Keratinocyte (primary cell): ENCODE measurements around the gene MOB1B.

ENCODE experiments used
- CTCF ChIP-seq, 3 experiments: IDR thresholded peaks in 1 of 3; conservative IDR thresholded peaks in 1 of 3; optimal IDR thresholded peaks in 1 of 3; 2 replicates in 2 of 3; 3 replicates in 1 of 3; pipeline versions ENCODE3 to v1.5.1; 2011; ENCODE audit warnings: low read length in 3 of 3, mild to moderate bottlenecking in 3 of 3, moderate library complexity in 2 of 3, control low read depth in 1 of 3, inconsistent platforms in 1 of 3; ENCODE audit not compliant: insufficient read depth in 2 of 3; ENCODE audit errors: extremely low read depth in 1 of 3
- EZH2 ChIP-seq: IDR thresholded peaks from one replicate; pipeline ENCODE4 v1.6.1; 2012; ENCODE audit warnings: inconsistent platforms, mild to moderate bottlenecking, low read length, moderate library complexity

DNA sequence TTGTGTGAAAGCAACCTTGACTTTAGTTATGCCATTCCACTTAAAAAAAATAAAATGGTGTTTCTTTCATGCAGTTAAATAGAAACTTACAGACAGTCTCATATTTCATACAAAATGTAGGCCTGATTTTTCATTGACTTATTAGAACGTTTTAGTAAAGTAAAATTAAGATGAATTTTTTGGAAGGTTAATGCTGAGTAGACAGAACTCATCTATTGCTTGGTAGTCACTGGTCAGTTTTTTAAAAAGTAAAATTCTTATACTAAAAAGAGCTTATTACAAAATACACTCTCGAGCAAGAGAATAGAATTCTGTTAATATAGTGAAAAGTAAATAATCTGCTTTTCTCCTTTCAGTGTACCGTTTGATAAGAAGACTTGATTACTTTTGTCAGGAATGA, 21.4 kb upstream of the MOB1B start:
- TF ChIP-seq CTCF (optimal IDR thresholded peaks at IDR 0.05 in 1 of 3, IDR thresholded peaks at IDR 0.05 in 1 of 3, conservative IDR thresholded peaks at IDR 0.05 in 1 of 3; ENCODE audit: extremely low read depth in 1 of 3, insufficient read depth in 2 of 3, low read length in 3 of 3) (no peak), EZH2 (no peak)
